Measurements from ENCODE around the gene GAPDH.
A peak's percentile ranks its signal among the peaks of the same experiment; 100 is the strongest.
"Not testable (repeated sequence)": the region's sequence is repeated elsewhere in the genome, so short reads cannot be mapped to it uniquely, and the experiment has no call there.

The GAPDH gene

DNA sequence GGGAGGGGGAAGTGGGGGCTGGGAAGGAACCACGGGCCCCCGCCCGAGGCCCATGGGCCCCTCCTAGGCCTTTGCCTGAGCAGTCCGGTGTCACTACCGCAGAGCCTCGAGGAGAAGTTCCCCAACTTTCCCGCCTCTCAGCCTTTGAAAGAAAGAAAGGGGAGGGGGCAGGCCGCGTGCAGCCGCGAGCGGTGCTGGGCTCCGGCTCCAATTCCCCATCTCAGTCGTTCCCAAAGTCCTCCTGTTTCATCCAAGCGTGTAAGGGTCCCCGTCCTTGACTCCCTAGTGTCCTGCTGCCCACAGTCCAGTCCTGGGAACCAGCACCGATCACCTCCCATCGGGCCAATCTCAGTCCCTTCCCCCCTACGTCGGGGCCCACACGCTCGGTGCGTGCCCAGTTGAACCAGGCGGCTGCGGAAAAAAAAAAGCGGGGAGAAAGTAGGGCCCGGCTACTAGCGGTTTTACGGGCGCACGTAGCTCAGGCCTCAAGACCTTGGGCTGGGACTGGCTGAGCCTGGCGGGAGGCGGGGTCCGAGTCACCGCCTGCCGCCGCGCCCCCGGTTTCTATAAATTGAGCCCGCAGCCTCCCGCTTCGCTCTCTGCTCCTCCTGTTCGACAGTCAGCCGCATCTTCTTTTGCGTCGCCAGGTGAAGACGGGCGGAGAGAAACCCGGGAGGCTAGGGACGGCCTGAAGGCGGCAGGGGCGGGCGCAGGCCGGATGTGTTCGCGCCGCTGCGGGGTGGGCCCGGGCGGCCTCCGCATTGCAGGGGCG is at the start of gene GAPDH:
Gene GAPDH (plus strand): TSS at position 595 of the 772 bp plus-strand sequence. CDS start 316 bp downstream, outside the sequence.
- DNase-seq = peak; percentile 98

GRCh38 chr12:6488240-6488639 is 46.1 kb upstream of the GAPDH start:
- DNase-seq = no peak

DNA sequence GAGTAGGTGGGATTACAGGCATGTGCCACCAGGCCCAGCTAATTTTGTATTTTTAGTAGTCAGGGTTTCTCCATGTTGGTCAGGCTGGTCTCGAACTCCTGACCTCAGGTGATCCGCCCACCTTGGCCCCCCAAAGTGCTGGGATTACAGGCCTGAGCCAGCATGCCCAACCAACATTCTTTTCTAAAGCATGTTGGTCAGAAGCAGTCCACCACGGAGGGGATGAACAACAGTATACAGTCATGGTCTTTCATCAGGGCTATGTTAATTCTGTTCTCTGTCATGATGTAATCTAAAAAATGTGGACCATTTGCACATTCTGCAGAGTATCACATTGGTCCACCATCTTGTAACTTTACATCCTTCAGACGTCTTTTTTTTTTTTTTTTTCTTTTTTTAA is 44.9 kb upstream of the GAPDH start:
- no peak for DNase-seq

GRCh38 chr12:6490673-6491072 is 43.6 kb upstream of the GAPDH start:
- not testable (repeated sequence) for DNase-seq

- DNase-seq = peak; percentile 91 to 97
Observed at GRCh38 chr12:6492838-6493496, 41.4 kb upstream of the GAPDH start, which contains the start of gene MRPL51. Gene MRPL51, minus strand, starts transcription at chr12:6493262. Its CDS starts 126 bp downstream, at chr12:6493136.

DNA sequence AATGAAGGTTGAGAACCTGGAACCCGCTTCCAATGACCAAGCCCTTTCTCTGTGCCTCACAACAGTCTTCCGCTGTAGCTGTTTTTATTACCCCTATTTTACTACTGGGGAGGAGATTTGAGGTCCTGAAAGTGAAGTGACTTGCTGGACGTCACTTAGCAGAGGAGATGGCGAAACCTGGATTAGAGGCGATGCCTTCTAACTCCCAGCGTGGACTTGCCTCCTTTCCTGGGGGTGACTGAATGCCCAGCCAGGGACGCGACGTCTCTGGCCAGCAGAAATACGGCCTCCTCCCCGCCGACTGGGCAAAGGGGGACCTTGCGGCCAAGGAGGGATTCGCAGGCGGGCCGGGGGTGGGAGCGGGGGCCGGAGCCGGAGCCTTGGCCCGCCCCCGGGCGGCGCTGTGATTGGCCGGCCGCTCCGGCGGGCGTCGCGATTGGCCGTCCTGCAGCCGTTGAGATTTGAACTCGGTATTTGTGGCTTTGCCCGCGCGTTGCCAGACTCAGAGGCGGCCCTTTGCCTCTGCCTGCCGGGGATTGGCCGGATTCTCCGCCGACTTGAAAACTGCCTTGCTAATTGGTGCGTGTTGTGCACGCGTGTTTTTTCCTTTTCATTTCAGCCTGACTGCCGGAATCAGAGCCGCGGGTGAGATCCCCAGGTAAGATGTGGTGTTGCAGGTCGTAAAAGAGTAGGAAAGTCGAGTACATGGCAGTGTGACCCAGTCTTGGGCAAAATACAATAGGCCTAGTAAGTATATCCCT is 40.6 kb upstream of the GAPDH start, which contains the start of gene NCAPD2:
Gene NCAPD2 (plus strand): TSS at position 606 of the 761 bp plus-strand sequence. CDS start 997 bp downstream, outside the sequence.
- peak; percentile 96 to 98 for DNase-seq

DNA sequence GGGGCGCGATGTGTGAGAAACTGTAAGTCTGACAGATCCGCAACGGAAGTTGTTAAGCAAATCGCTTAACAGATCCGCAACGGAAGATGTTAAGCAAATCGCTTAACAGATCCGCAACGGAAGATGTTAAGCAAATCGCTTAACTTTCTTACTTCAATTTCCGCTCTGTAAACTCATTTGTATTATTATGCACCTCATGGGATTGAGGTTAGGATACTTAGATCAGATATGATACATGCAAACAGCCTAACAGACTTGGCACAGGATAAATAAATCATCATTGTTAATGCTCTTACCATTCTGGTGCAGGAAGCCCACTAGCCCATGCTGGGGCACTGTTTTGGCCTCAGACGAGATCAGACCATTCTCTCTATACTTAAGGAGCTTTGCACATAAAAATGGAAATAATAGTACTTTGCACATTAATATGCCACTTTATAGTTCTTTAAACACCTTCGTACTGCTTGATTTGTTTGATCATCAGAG is 40.0 kb upstream of the GAPDH start:
- peak in 1 of 2 experiments; percentile 71 for DNase-seq

DNA sequence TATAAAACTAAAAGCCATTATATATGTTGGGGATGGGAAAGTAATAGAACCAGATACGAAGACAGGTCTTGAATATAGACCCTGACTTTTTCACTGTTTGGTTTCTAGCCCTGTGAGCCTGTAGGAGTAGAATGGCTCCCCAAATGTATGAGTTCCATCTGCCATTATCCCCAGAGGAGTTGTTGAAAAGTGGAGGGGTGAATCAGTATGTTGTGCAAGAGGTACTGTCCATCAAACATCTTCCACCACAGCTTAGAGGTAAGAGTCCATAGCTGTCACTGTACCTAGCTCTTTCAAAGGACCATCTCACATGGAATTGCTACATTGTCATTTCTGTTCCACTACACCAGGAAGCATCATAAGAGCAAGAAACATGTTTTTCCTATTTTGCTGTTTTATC is 39.3 kb upstream of the GAPDH start:
- DNase-seq = no peak

- DNase-seq = not testable (repeated sequence)
Observed at GRCh38 chr12:6497291-6497690, 37.0 kb upstream of the GAPDH start.

GRCh38 chr12:6500466-6500865 is 33.9 kb upstream of the GAPDH start:
- no peak for DNase-seq

GRCh38 chr12:6507102-6507998 is 27.0 kb upstream of the GAPDH start:
- DNase-seq = no peak

- DNase-seq = no peak
Observed at GRCh38 chr12:6508087-6508486, 26.2 kb upstream of the GAPDH start.

- DNase-seq = no peak
Observed at GRCh38 chr12:6520186-6520585, 14.1 kb upstream of the GAPDH start.

DNA sequence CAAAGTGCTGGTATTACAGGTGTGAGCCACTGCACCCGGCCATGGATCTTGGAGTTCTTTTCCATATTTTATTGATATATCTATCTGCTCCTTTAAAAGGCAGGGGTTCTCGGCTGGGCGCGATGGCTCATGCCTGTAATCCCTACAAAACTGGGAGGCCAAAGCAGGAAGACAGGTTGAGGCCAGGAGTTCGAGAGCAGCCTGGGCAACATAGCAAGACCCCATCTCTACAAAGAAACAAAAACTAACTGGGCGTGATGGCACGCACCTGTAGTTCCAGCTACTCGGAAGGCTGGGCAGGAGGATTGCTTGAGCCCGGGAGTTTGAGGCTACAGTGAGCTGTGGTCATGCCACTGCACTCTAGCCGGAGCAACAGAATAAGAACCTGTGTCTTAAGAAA is 12.1 kb upstream of the GAPDH start:
- DNase-seq = no peak

DNA sequence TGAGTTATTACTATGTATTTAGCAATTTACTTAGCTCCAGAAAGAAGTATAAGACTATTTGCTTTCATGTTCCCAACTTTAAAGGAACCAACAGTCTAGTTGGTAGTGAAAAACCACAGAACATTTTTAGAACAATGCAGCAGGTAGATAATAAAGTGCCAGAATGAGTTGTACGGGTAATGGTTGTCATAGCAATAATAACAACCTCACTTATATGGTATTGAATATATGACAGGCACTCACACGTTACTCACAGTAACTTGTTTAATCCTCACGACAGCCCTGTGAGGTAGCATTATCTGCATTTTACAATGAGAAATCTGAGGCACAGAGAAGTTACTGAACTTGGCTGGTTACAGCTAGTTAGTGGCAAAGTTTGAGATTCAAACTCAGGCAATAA is 10.6 kb upstream of the GAPDH start:
- DNase-seq = no peak

- DNase-seq = no peak
Observed at GRCh38 chr12:6524648-6525047, 9.7 kb upstream of the GAPDH start.

- no peak for DNase-seq
Observed at GRCh38 chr12:6526201-6526600, 8.1 kb upstream of the GAPDH start.

DNA sequence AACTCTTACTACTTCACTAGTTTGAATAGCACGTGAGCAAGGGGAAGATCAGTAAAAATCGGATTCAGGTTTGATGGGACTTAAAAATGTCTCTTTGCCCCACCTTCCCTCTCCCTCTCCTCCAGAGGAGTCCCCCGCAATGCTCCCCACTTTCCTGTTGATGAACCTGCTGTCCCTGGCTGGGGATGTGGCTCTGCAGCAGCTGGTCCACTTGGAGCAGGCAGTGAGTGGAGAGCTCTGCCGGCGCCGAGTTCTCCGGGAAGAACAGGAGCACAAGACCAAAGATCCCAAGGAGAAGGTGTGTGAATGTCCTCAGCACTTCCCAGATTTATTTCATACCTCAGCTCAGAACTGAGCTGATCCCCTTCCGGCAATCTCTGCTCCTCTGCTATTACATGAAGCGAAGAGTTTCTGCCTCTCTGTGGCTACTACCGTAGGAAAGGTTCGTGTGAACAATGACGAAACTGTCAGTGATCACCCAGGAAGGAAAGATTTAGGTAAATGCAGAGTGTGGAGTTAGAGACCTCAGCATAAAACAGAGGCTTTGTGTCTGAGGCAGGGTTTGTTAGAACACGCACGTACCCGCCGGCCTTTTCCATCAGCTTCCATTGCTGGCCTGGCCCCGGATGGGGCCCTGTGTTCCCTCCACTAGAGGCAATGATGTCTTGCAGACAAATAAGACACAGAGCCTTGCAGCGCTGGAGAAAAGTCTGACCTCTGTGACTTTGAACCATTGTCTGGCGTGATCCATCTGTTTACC is 7.4 kb upstream of the GAPDH start:
- no peak for DNase-seq

DNA sequence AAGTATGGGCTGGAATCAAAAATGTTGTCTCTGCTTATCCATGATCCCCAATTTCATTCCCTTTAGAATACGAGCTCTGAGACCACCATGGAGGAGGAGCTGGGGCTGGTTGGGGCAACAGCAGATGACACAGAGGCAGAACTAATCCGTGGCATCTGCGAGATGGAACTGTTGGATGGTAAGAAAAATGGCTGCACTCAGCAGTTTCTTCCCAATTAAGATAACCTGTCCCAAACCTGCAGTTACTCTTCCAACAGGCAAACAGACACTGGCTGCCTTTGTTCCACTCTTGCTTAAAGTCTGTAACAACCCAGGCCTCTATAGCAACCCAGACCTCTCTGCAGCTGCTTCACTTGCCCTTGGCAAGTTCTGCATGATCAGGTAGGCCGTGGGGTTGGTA is 6.6 kb upstream of the GAPDH start:
- DNase-seq = no peak

- no peak for DNase-seq
Observed at GRCh38 chr12:6528539-6529235, 5.6 kb upstream of the GAPDH start.

DNA sequence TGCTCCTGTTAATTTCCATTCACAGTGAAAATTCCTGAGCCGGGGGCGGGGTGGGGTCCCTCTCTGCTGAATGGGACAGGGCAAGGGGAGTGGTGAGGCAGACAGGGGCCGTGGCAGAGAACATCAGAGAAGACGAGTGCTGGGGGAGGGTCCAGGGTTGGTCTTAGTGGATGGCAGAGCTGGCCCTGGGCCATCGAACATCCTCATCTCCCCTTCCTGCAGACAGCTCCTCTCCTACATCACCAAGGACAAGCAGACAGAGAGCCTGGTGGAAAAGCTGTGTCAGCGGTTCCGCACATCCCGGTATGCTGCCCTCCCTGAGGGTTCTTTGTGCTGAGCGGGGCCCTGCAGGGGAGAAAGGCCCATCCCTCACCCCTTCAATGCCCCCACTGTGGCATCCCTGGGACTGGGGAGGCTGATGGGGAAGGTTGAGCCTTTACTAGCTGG is 5.0 kb upstream of the GAPDH start:
- DNase-seq = no peak

All from SW 1271 (cell line).